Left ventricle myocardium inferior (tissue), 1 donor: Measurements from ENCODE around the gene CYS1. TPM values are rescaled to one million over a fixed set of nuclear protein-coding genes. Genes with fewer than 3 reads are reported as not detected.
"Not testable (repeated sequence)": the region's sequence is repeated elsewhere in the genome, so short reads cannot be mapped to it uniquely, and the experiment has no call there.

Experiments
- DNase-seq: peaks from one replicate; pipeline ENCODE4 v3.0.0-alpha.2; 2020
- H3K27ac ChIP-seq: fragments of 200-600 bp; replicated peaks from 2 replicates; pipeline ENCODE4 v1.8.0; 2021
- H3K27me3 ChIP-seq: fragments of 200-600 bp; 2 replicates; pipeline ENCODE4 v1.8.0; 2021; ENCODE audit warnings: low read depth
- H3K36me3 ChIP-seq: fragments of 200-600 bp; 2 replicates; pipeline ENCODE4 v1.8.0; 2021
- H3K4me1 ChIP-seq: fragments of 200-600 bp; 2 replicates; pipeline ENCODE4 v1.8.0; 2021
- H3K4me3 ChIP-seq: fragments of 200-600 bp; 2 replicates; pipeline ENCODE4 v1.8.0; 2021; ENCODE audit warnings: mild to moderate bottlenecking, moderate library complexity
- H3K9me3 ChIP-seq: fragments of 200-600 bp; replicated peaks from 2 replicates; pipeline ENCODE4 v1.8.0; 2021
- CTCF ChIP-seq: fragments of 200-600 bp; IDR thresholded peaks from 2 replicates; pipeline ENCODE4 v1.8.0; 2021; ENCODE audit warnings: antibody characterized with exemption, mild to moderate bottlenecking, borderline replicate concordance
- intact Hi-C: fragments of 100-400 bp; cut with micrococcal nuclease; formaldehyde crosslinking; loops from one replicate; pipeline ENCODE4 v1.11.0; 2022
- total RNA-seq: library from RNA; stranded (reverse); fragmentation: NEBNext Ultra II Directional; extraction: Animal tissue kit (Norgen Biotek cat#: 25700); gene quantifications from one replicate; pipeline ENCODE4 v1.2.1, GENCODE V29; 2021
- donor health status: DM: no; HTN: yes; CAD: no; lungs with severe emphysema.

CYS1 gene
- total RNA-seq, 1 donor from 2014 or later: 3.3 TPM

- Histone ChIP-seq H3K27ac (no peak overlapping the region), H3K27me3 (no peaks in the 10 kb centered on the region), H3K36me3 (no peaks in the 10 kb centered on the region), H3K9me3 (peaks cover 15% of the 10 kb centered on the region), H3K4me1 (peaks cover 9% of the 10 kb centered on the region), H3K4me3 (no peak overlapping the region)
- no peak for DNase-seq
- TF ChIP-seq CTCF: no peak
- intact Hi-C loops: no loop called here
These were observed 65.6 kb downstream of the CYS1 start for GRCh38 chr2:10014418-10015190.

- H3K4me1 ChIP-seq: peaks cover 17% of the 10 kb centered on the region
- H3K27me3 ChIP-seq, DNase-seq, intact Hi-C loops, H3K36me3 ChIP-seq, H3K27ac ChIP-seq, H3K4me3 ChIP-seq: not testable (repeated sequence)
- H3K9me3 ChIP-seq: peaks cover 15% of the 10 kb centered on the region
These were observed 66.4 kb downstream of the CYS1 start for GRCh38 chr2:10013651-10014417.

GRCh38 chr2:10012963-10013461 is 67.2 kb downstream of the CYS1 start:
- H3K9me3 ChIP-seq: peaks cover 13% of the 10 kb centered on the region
- H3K4me3 ChIP-seq: no peak overlapping the region
- intact Hi-C loops: no loop called here
- no peak for DNase-seq
- no peaks in the 10 kb centered on the region for H3K27me3 ChIP-seq
- H3K4me1 ChIP-seq: peaks cover 25% of the 10 kb centered on the region
- H3K36me3 ChIP-seq: no peaks in the 10 kb centered on the region
- TF ChIP-seq CTCF: no peak
- no peak overlapping the region for H3K27ac ChIP-seq

- H3K9me3 ChIP-seq, intact Hi-C loops, H3K27ac ChIP-seq, H3K27me3 ChIP-seq, DNase-seq, H3K4me3 ChIP-seq, H3K36me3 ChIP-seq: not testable (repeated sequence)
- H3K4me1 ChIP-seq: peaks cover 31% of the 10 kb centered on the region
These were observed 67.7 kb downstream of the CYS1 start for GRCh38 chr2:10012366-10012962.

GRCh38 chr2:10011606-10012325 is 68.4 kb downstream of the CYS1 start:
- intact Hi-C loops, H3K36me3 ChIP-seq, H3K27me3 ChIP-seq, H3K4me3 ChIP-seq, DNase-seq, H3K27ac ChIP-seq, H3K9me3 ChIP-seq: not testable (repeated sequence)
- H3K4me1 ChIP-seq: peaks cover 38% of the 10 kb centered on the region

- H3K27me3 ChIP-seq, H3K36me3 ChIP-seq, H3K27ac ChIP-seq, intact Hi-C loops, H3K9me3 ChIP-seq, H3K4me3 ChIP-seq, DNase-seq: not testable (repeated sequence)
- peaks cover 45% of the 10 kb centered on the region for H3K4me1 ChIP-seq
These were observed 69.2 kb downstream of the CYS1 start for GRCh38 chr2:10010861-10011605.
